ENCODE data around the gene KCNS1. TPM values are rescaled to one million over a fixed set of nuclear protein-coding genes. Genes with fewer than 3 reads are reported as not detected.
"Not testable (repeated sequence)": the region's sequence is repeated elsewhere in the genome, so short reads cannot be mapped to it uniquely, and the experiment has no call there.

Gene KCNS1
- polyA plus RNA-seq, 4 donors: 0.35 to 0.73 (median 0.49) TPM

GRCh38 chr20:45083127-45083526 is 17.8 kb downstream of the KCNS1 start:
- DNase-seq (ENCODE audit: low read depth in 4 of 4, low spot score in 3 of 4): no peak

GRCh38 chr20:45082468-45082867 is 18.5 kb downstream of the KCNS1 start:
- DNase-seq (ENCODE audit: low read depth in 4 of 4, low spot score in 3 of 4): no peak

- DNase-seq (ENCODE audit: low read depth in 4 of 4, low spot score in 3 of 4): no peak
These were observed 19.9 kb downstream of the KCNS1 start for GRCh38 chr20:45080867-45081624.

- no peak for DNase-seq (ENCODE audit: low read depth in 4 of 4, low spot score in 3 of 4)
These were observed 23.4 kb downstream of the KCNS1 start for GRCh38 chr20:45077559-45077958.

- DNase-seq (ENCODE audit: low read depth in 4 of 4, low spot score in 3 of 4): no peak
These were observed 27.7 kb downstream of the KCNS1 start for GRCh38 chr20:45073221-45073620.

- no peak for DNase-seq (ENCODE audit: low read depth in 4 of 4, low spot score in 3 of 4)
These were observed 28.9 kb downstream of the KCNS1 start for GRCh38 chr20:45072066-45072465.

- no peak for DNase-seq (ENCODE audit: low read depth in 4 of 4, low spot score in 3 of 4)
These were observed 29.8 kb downstream of the KCNS1 start for GRCh38 chr20:45070932-45071632.

GRCh38 chr20:45069261-45069660 is 31.7 kb downstream of the KCNS1 start:
- DNase-seq (ENCODE audit: low read depth in 4 of 4, low spot score in 3 of 4): no peak

- no peak for DNase-seq (ENCODE audit: low read depth in 4 of 4, low spot score in 3 of 4)
These were observed 33.4 kb downstream of the KCNS1 start for GRCh38 chr20:45067558-45067957.

GRCh38 chr20:45067087-45067486 is 33.8 kb downstream of the KCNS1 start:
- DNase-seq (ENCODE audit: low read depth in 4 of 4, low spot score in 3 of 4): no peak

- no peak for DNase-seq (ENCODE audit: low read depth in 4 of 4, low spot score in 3 of 4)
These were observed 34.6 kb downstream of the KCNS1 start for GRCh38 chr20:45066372-45066771.

- no peak for DNase-seq (ENCODE audit: low read depth in 4 of 4, low spot score in 3 of 4)
These were observed 36.1 kb downstream of the KCNS1 start for GRCh38 chr20:45064812-45065211.

GRCh38 chr20:45063107-45063506 is 37.8 kb downstream of the KCNS1 start:
- DNase-seq (ENCODE audit: low read depth in 4 of 4, low spot score in 3 of 4): not testable (repeated sequence)

GRCh38 chr20:45061244-45061643 is 39.7 kb downstream of the KCNS1 start:
- no peak for DNase-seq (ENCODE audit: low read depth in 4 of 4, low spot score in 3 of 4)

- DNase-seq (ENCODE audit: low read depth in 4 of 4, low spot score in 3 of 4): no peak
These were observed 40.6 kb downstream of the KCNS1 start for GRCh38 chr20:45060294-45060693.

- no peak for DNase-seq (ENCODE audit: low read depth in 4 of 4, low spot score in 3 of 4)
These were observed 41.8 kb downstream of the KCNS1 start for GRCh38 chr20:45059022-45059728.

GRCh38 chr20:45058168-45058850 is 42.6 kb downstream of the KCNS1 start:
- DNase-seq (ENCODE audit: low read depth in 4 of 4, low spot score in 3 of 4): no peak

- DNase-seq (ENCODE audit: low read depth in 4 of 4, low spot score in 3 of 4): no peak
These were observed 44.3 kb downstream of the KCNS1 start for GRCh38 chr20:45056473-45057173.

- DNase-seq (ENCODE audit: low read depth in 4 of 4, low spot score in 3 of 4): no peak
These were observed 45.9 kb downstream of the KCNS1 start for GRCh38 chr20:45055056-45055455.
